ENCODE results near the gene SUPT7L. TPM values are rescaled to one million over a fixed set of nuclear protein-coding genes. Genes with fewer than 3 reads are reported as not detected.

SUPT7L gene
- total and polyA plus RNA-seq, 2 donors from 2014 or later = 28.1 to 29.6 TPM

GRCh38 chr2:27681841-27682240 is 18.4 kb upstream of the SUPT7L start:
- no peak for FAIRE-seq
- H3K9me3 ChIP-seq (ENCODE audit: control insufficient read depth in 2 of 3, insufficient read depth in 1 of 3, low read length in 3 of 3) = no peaks in the 10 kb centered on the region
- H3K36me3 ChIP-seq (ENCODE audit: control insufficient read depth in 2 of 3, insufficient read depth in 3 of 3, low read length in 3 of 3) = peaks cover 2 to 30% (median 15%) of the 10 kb centered on the region in 3 donors
- H3K27me3 ChIP-seq (ENCODE audit: control insufficient read depth, insufficient read depth, low read length) = no peaks in the 10 kb centered on the region
- H3K4me3 ChIP-seq (ENCODE audit: low read length in 3 of 3) = no peak overlapping the region
- intact Hi-C loops (cut with DNase I) = no loop called here
- DNase-seq = no peak
- H3K9ac ChIP-seq (ENCODE audit: low read length in 3 of 3) = no peak overlapping the region
- no peak overlapping the region for H3K27ac ChIP-seq (ENCODE audit: low read depth in 2 of 2, low read length in 2 of 2)
- no peak for TF ChIP-seq CTCF (IDR thresholded peaks at IDR 0.05; ENCODE audit: borderline replicate concordance, extremely low read depth, insufficient read depth)
- no peaks in the 10 kb centered on the region for H3K4me1 ChIP-seq (ENCODE audit: control insufficient read depth in 2 of 3, insufficient read depth in 2 of 3, low read depth in 1 of 3, low read length in 3 of 3)

- H3K9me3 ChIP-seq (ENCODE audit: control insufficient read depth in 2 of 3, insufficient read depth in 1 of 3, low read length in 3 of 3) = no peaks in the 10 kb centered on the region
- no peaks in the 10 kb centered on the region for H3K27me3 ChIP-seq (ENCODE audit: control insufficient read depth, insufficient read depth, low read length)
- peaks cover 2 to 30% (median 17%) of the 10 kb centered on the region in 3 donors for H3K36me3 ChIP-seq (ENCODE audit: control insufficient read depth in 2 of 3, insufficient read depth in 3 of 3, low read length in 3 of 3)
- intact Hi-C loops (cut with DNase I) = no loop called here
- FAIRE-seq = no peak
- no peak for DNase-seq
- H3K4me1 ChIP-seq (ENCODE audit: control insufficient read depth in 2 of 3, insufficient read depth in 2 of 3, low read depth in 1 of 3, low read length in 3 of 3) = no peaks in the 10 kb centered on the region
- TF ChIP-seq CTCF (IDR thresholded peaks at IDR 0.05; ENCODE audit: borderline replicate concordance, extremely low read depth, insufficient read depth) = no peak
- no peak overlapping the region for H3K27ac ChIP-seq (ENCODE audit: low read depth in 2 of 2, low read length in 2 of 2)
- H3K4me3 ChIP-seq (ENCODE audit: low read length in 3 of 3) = no peak overlapping the region
- no peak overlapping the region for H3K9ac ChIP-seq (ENCODE audit: low read length in 3 of 3)
Measured at GRCh38 chr2:27680571-27680970, 17.2 kb upstream of the SUPT7L start.

GRCh38 chr2:27672723-27673486 is 9.5 kb upstream of the SUPT7L start:
- intact Hi-C loops (cut with DNase I) = no loop called here
- Histone ChIP-seq H3K36me3 (ENCODE audit: control insufficient read depth in 2 of 3, insufficient read depth in 3 of 3, low read length in 3 of 3) (peaks cover 6 to 42% (median 17%) of the 10 kb centered on the region in 3 donors), H3K4me3 (ENCODE audit: low read length in 3 of 3) (no peak overlapping the region), H3K9me3 (ENCODE audit: control insufficient read depth in 2 of 3, insufficient read depth in 1 of 3, low read length in 3 of 3) (no peaks in the 10 kb centered on the region), H3K27ac (ENCODE audit: low read depth in 2 of 2, low read length in 2 of 2) (no peak overlapping the region), H3K27me3 (ENCODE audit: control insufficient read depth, insufficient read depth, low read length) (no peaks in the 10 kb centered on the region), H3K9ac (ENCODE audit: low read length in 3 of 3) (no peak overlapping the region), H3K4me1 (ENCODE audit: control insufficient read depth in 2 of 3, insufficient read depth in 2 of 3, low read depth in 1 of 3, low read length in 3 of 3) (no peaks in the 10 kb centered on the region)
- FAIRE-seq = no peak
- DNase-seq = no peak
- TF ChIP-seq CTCF (IDR thresholded peaks at IDR 0.05; ENCODE audit: borderline replicate concordance, extremely low read depth, insufficient read depth) = no peak

All from kidney (tissue), 14 donors.